Measurements from ENCODE around the gene CTRB2.
"Not testable (repeated sequence)": the region's sequence is repeated elsewhere in the genome, so short reads cannot be mapped to it uniquely, and the experiment has no call there.

- not testable (repeated sequence) for TF ChIP-seq POLR2A, CTCF (IDR thresholded peaks at IDR 0.05)
These were observed 806 bp downstream of the CTRB2 start for GRCh38 chr16:75205961-75206748.

All from lower leg skin (tissue), 3 donors.